PC-9 (cell line): ENCODE measurements around the gene FASN. TPM values are rescaled to one million over a fixed set of nuclear protein-coding genes. Genes with fewer than 3 reads are reported as not detected.
A peak's percentile ranks its signal among the peaks of the same experiment; 100 is the strongest.

ENCODE experiments used
- BruUV-seq: library from RNA; stranded (reverse); fragments of 400-500 nt; replicated peaks from 2 replicates; lab custom pipeline; 2021; lab: Mats Ljungman, UMichigan
- CTCF ChIA-PET: fragments of 300-600 bp; sonication (Branson Sonifier 250); formaldehyde crosslinking; loops from one replicate; lab custom pipeline; 2022; ENCODE audit warnings: antibody characterized with exemption; lab: Charles Lee
- POLR2A ChIA-PET: fragments of 300-600 bp; sonication (Branson Sonifier 250); formaldehyde crosslinking; loops from one replicate; lab custom pipeline; 2022; ENCODE audit warnings: antibody characterized with exemption; ENCODE audit not compliant: unreplicated experiment; lab: Charles Lee
- DNase-seq, 2 experiments: peaks; one replicate each; pipeline versions ENCODE4 v3.0.0 to v3.0.0-alpha.2; 2015 to 2022; ENCODE audit warnings: mixed read lengths in 1 of 2
- H2AFZ ChIP-seq: fragments of 200-600 bp; sonication (generic); 2 replicates; pipeline ENCODE4 v1.8.1; 2017; ENCODE audit warnings: antibody characterized with exemption
- H3F3A ChIP-seq: fragments of 200-600 bp; sonication (generic); 2 replicates; pipeline ENCODE4 v1.8.1; 2017; ENCODE audit warnings: antibody characterized with exemption, mild to moderate bottlenecking, low read depth; ENCODE audit not compliant: insufficient read depth
- H3K27ac ChIP-seq: fragments of 200-600 bp; sonication (generic); 2 replicates; pipeline ENCODE4 v1.6.1; 2016; ENCODE audit warnings: mixed run types
- H3K27me3 ChIP-seq: fragments of 200-600 bp; sonication (generic); 2 replicates; pipeline ENCODE4 v1.6.1; 2016; ENCODE audit warnings: low read depth, mixed run types; ENCODE audit not compliant: insufficient read depth
- H3K36me3 ChIP-seq: fragments of 200-600 bp; sonication (generic); 2 replicates; pipeline ENCODE4 v1.6.1; 2016; ENCODE audit warnings: low read depth, mixed run types
- H3K4me1 ChIP-seq: fragments of 200-600 bp; sonication (generic); replicated peaks from 2 replicates; pipeline ENCODE4 v1.6.1; 2016; ENCODE audit warnings: mixed run types; ENCODE audit not compliant: insufficient read depth
- H3K4me2 ChIP-seq: fragments of 200-600 bp; sonication (generic); 2 replicates; pipeline ENCODE4 v1.6.1; 2017; ENCODE audit warnings: mixed run types
- H3K4me3 ChIP-seq: fragments of 200-600 bp; sonication (generic); 2 replicates; pipeline ENCODE4 v1.6.1; 2016; ENCODE audit warnings: mixed run types
- H3K79me2 ChIP-seq: fragments of 200-600 bp; sonication (generic); 2 replicates; pipeline ENCODE4 v1.6.1; 2017; ENCODE audit warnings: low read depth, mixed run types
- H3K9me2 ChIP-seq: fragments of 200-600 bp; sonication (generic); 2 replicates; pipeline ENCODE4 v1.8.1; 2017; ENCODE audit warnings: mild to moderate bottlenecking; ENCODE audit not compliant: insufficient read depth
- H3K9me3 ChIP-seq: fragments of 200-600 bp; sonication (generic); 2 replicates; pipeline ENCODE4 v1.8.1; 2016; ENCODE audit warnings: low read depth; ENCODE audit not compliant: insufficient read depth
- H4K20me1 ChIP-seq: fragments of 200-600 bp; sonication (generic); 2 replicates; pipeline ENCODE4 v1.8.1; 2017; ENCODE audit not compliant: insufficient read depth
- CTCF ChIP-seq: fragments of 200-600 bp; sonication (generic); conservative IDR thresholded peaks from 2 replicates; pipeline ENCODE4 v1.6.1; 2017; ENCODE audit warnings: mixed run types, antibody characterized with exemption, mild to moderate bottlenecking, moderate library complexity
- EZH2 ChIP-seq: fragments of 200-600 bp; sonication (generic); IDR thresholded peaks from 2 replicates; pipeline ENCODE4 v1.8.0; 2017; ENCODE audit warnings: antibody characterized with exemption, low read depth
- intact Hi-C: fragments of 100-400 bp; cut with micrococcal nuclease; formaldehyde crosslinking; loops from one replicate; pipeline ENCODE4 v1.10.0; 2022; ENCODE audit not compliant: unreplicated experiment
- total RNA-seq: library from RNA; stranded (reverse); gene quantifications from 2 replicates; pipeline ENCODE4 v1.2.3, GENCODE V29; 2021

Gene FASN
- total RNA-seq, 1 experiment from 2014 or later: 658 TPM

- no peaks in the 10 kb centered on the region for H3K9me3 ChIP-seq
- H3K27me3 ChIP-seq: no peaks in the 10 kb centered on the region
- intact Hi-C loops: no loop called here
- H3F3A ChIP-seq: no peaks in the 10 kb centered on the region
- peak overlapping the region; percentile 71 for H3K4me3 ChIP-seq
- peaks cover 9% of the 10 kb centered on the region; the same call in 1 of the 2 replicates for H3K4me1 ChIP-seq
- H3K36me3 ChIP-seq: no peaks in the 10 kb centered on the region
- no peaks in the 10 kb centered on the region for H3K9me2 ChIP-seq
- peak; percentile 38 to 73 for DNase-seq
- no peak overlapping the region for H3K27ac ChIP-seq
- TF ChIP-seq CTCF (no peak), EZH2 (no peak)
- H3K79me2 ChIP-seq: peaks cover 17% of the 10 kb centered on the region; the same call in 1 of the 2 replicates
- BruUV-seq: TSS peak; percentile 42
- ChIA-PET CTCF (interaction anchor here (0.9 kb wide), 1 partner anchor 27 kb away, joined by 3 read pairs; the partner anchor contains the start of gene DCXR), POLR2A (interaction anchor here (0.7 to 1.2 kb wide), 2 partner anchors 27 to 177 kb away, joined by 3 to 5 read pairs; partner anchors contain the start of gene DCXR)
- H2AFZ ChIP-seq: peak overlapping the region; percentile 64; the same call in 1 of the 2 replicates
- H4K20me1 ChIP-seq: no peaks in the 10 kb centered on the region
- peak overlapping the region; percentile 89 for H3K4me2 ChIP-seq
These were observed 33.4 kb downstream of the FASN start for GRCh38 chr17:82064433-82065192.

- H3K27me3 ChIP-seq: no peaks in the 10 kb centered on the region
- DNase-seq: no peak
- BruUV-seq: no TSS peak
- peak overlapping the region; percentile 89 for H3K4me2 ChIP-seq
- ChIA-PET POLR2A (interaction anchor here (0.7 kb wide), 1 partner anchor 35 kb away, joined by 3 read pairs; no protein-coding TSS in a partner anchor), CTCF (interaction anchor here (0.9 kb wide), 1 partner anchor 26 kb away, joined by 3 read pairs; the partner anchor contains the start of gene DCXR)
- H3K27ac ChIP-seq: no peak overlapping the region
- TF ChIP-seq CTCF: no peak
- TF ChIP-seq EZH2: no peak
- intact Hi-C loops: no loop called here
- peaks cover 9% of the 10 kb centered on the region; the same call in 1 of the 2 replicates for H3K4me1 ChIP-seq
- H3K9me2 ChIP-seq: no peaks in the 10 kb centered on the region
- no peak overlapping the region for H2AFZ ChIP-seq
- H3K36me3 ChIP-seq: no peaks in the 10 kb centered on the region
- no peaks in the 10 kb centered on the region for H4K20me1 ChIP-seq
- peaks cover 17% of the 10 kb centered on the region; the same call in 1 of the 2 replicates for H3K79me2 ChIP-seq
- no peaks in the 10 kb centered on the region for H3K9me3 ChIP-seq
- peak overlapping the region; percentile 71 for H3K4me3 ChIP-seq
- no peaks in the 10 kb centered on the region for H3F3A ChIP-seq
These were observed 34.3 kb downstream of the FASN start for GRCh38 chr17:82063424-82064415.

- Histone ChIP-seq H3K27me3 (no peaks in the 10 kb centered on the region), H2AFZ (no peak overlapping the region), H3K36me3 (no peaks in the 10 kb centered on the region), H3K4me3 (no peak overlapping the region), H3K4me2 (no peak overlapping the region), H3F3A (no peaks in the 10 kb centered on the region), H3K27ac (no peak overlapping the region), H3K4me1 (peaks cover 9% of the 10 kb centered on the region; the same call in 1 of the 2 replicates), H3K9me2 (no peaks in the 10 kb centered on the region), H3K9me3 (no peaks in the 10 kb centered on the region), H3K79me2 (peaks cover 17% of the 10 kb centered on the region; the same call in 1 of the 2 replicates), H4K20me1 (no peaks in the 10 kb centered on the region)
- no peak for TF ChIP-seq CTCF
- no peak for TF ChIP-seq EZH2
- intact Hi-C loops: no loop called here
- no peak for DNase-seq
- BruUV-seq: no TSS peak
- ChIA-PET CTCF (no interaction called here), POLR2A (interaction anchor here (0.7 kb wide), 1 partner anchor 35 kb away, joined by 3 read pairs; no protein-coding TSS in a partner anchor)
These were observed 35.1 kb downstream of the FASN start for GRCh38 chr17:82062984-82063368.
